ENCODE results near the gene OR1F1.
"Not testable (repeated sequence)": the region's sequence is repeated elsewhere in the genome, so short reads cannot be mapped to it uniquely, and the experiment has no call there.

Gene OR1F1

DNA sequence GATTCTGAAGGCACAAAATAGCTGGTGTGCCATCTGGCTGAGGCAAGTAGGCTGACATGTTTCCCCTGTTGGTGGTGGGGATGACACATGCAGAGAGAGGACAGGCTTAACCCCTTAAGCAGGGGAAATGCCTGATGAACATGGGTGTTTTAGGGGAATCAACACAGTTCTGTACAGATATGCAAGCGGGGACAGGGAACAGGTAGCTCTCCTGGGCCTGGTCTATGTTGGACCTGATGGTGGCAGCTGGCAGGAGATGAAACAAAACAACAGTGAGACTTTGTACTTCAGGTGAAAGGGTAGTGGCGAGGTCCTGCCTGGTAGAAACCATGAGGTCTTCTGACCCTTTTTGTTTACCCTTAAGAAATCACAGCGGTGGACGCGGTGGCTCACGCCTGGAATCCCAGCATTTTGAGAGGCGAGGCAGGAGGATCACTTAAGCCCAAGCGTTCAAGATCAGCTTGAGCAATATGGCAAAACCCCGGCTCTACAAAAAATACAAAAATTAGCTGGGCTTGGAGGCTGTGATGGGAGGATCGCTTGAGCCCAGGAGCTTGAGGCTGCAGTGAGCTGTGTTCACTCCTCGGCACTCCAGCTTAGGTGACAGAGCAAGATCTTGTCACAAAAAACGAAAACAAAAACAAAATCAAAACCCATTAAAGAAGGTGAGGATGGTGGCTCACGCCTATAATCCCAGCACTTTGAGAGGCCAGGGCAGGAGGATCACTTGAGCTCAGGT lies 10.5 kb downstream of the OR1F1 start:
- no peak for ATAC-seq

DNA sequence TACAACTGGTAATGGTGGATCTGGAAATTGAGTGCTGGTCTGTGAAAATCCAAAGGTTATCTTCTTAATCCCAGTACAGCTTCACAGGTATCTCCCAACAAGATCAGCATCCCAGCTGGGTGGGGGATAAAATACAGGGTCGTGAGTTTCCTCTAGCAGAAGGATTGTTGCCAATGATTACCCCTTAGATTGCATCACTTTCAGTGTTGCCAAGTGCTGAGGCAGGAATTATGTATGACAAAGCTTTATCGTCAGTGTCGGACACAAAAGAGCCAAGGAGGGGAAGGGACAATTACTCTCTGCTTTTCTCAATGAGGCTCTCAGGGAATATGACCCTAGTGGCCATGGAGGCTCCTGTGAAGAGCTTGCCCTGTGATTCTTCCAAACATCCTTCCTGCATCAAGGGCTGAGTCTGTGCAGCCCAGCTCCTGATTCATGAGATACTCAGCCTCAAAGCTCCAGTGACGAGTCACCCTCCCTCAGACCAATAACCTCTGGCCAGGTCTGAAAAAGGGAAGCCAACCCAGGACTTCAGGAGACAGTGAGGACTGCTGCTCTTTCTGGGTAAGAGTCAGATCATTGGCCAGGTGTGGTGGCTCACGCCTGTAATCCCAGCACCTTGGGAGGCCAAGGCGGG lies 15.0 kb downstream of the OR1F1 start:
- ATAC-seq: no peak

DNA sequence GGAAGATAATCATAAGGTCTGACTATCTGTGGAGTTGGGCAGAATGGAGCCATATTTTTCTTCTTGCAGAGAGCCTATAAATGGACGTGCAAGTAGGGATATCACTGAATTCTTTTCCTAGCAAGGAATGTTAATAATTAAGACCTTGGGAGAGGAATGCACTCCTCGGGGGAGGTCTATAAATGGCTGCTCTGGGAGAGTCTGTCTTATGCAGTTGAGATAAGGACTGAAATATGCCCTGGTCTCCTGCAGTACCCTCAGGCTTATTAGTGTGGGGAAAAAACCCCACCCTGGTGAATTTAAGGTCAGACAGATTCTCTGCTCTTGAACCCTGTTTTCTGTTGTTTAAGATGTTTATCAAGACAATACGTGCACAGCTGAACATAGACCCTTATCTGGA lies 17.9 kb downstream of the OR1F1 start:
- not testable (repeated sequence) for ATAC-seq

DNA sequence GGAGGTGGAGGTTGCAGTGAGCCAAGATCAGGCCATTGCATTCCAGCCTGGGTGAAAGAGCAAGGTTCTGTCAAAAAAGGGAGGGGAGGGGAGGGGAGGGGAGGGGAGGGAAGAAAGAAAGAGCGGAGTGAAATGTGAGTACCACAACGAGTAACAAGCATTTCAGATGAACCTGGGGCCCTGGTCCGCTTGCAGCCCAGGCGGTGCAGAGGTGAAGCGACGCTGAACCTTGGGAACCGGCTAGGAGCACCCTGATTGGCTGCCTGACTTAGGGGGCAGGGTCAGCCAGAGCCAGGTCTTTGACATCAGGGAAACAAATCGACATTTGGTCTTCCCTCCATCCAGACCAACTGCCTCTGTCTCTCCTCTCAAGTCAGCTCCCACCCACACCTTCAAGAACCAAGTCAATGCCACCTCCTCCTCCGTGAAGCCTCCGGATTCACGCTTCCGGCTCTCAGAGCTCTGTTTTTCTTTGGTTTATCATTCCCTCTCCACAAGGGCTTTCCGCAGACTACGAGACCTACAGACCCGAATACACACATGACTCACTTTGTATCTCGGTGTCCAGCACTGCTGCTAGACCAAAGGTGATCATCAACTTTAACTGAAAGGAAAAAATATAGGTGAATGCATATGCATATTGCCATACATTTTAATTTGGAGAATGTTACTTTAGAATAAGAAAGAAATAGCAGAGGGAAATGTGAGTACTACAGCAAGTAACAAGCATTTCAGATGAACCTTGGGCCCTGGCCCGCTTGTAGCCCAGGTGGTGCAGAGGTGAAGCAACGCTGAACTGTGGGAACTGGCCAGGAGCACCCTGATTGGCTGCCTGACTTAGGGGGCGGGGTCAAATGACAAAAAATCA lies 19.3 kb downstream of the OR1F1 start:
- no peak for ATAC-seq

DNA sequence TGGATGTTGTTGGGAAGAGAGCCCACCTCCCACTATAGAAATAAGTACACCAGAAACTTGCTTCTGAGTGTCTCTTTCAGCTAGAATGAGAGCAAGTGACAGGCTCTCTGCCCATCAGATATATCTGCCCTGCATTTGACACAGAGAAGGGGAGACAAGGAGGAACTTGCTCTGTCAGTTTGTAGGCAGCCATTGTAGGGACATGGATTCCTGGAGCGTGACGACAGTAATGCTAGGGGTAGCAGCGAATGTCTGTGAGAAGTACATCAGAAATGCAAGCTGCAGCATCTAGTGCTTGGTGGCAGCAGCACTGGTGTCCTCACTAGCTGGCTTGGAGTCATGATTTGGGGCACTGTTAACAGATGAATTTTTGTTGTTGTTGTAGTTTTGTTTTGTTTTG lies 24.0 kb downstream of the OR1F1 start:
- ATAC-seq: no peak

DNA sequence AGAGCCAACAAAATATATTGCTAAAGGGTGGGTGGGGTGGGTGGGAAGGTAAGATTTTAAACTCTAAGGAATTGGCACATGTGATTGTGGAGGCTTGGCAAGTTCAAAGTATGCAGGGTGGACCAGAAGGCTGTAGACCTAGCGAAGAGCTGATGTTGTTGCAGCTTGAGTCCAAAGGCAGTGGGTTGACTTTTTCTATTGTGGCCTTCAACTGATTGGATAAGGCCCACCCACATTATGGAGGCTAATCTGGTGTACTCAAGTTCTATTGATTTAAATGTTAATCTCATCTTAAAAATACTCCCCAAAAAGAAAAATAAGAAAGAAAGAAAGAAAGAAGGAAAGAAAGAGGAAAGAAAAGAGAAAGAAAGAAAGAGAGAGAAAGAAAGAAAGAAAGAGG lies 24.6 kb downstream of the OR1F1 start:
- no peak for ATAC-seq

DNA sequence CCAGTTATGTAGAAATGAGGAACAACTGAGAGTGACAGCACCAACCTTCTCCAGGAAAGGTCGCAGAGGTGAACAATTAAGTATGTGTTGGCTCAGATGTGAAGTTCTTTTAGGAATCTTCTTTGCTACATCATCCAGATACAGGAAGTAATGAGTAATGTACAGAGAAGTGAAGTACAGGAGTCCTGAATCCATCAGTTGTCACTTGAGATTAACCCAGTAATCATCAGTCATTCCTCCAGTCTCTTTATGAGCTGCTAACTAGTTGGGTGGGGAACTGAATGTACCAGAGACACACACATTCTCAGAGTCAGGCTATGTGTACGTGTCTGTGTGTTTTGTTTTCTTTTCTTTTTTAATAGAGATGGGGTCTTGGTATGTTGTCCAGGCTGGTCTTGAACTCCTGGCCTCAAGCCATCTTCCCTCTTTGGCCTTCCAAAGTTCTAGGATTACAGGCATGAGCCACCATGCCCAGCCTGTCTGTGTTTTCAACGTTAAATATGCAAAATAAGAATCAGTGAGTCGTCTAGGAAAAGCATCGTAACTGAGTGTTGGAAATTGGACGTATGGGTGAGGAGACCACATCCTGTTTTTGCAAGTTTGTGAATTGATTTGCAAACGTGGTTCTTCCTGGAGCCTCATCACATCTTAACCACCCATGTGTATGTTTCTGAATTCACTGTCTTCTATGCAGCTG lies 27.0 kb downstream of the OR1F1 start:
- peak; percentile 76 to 78 for ATAC-seq

DNA sequence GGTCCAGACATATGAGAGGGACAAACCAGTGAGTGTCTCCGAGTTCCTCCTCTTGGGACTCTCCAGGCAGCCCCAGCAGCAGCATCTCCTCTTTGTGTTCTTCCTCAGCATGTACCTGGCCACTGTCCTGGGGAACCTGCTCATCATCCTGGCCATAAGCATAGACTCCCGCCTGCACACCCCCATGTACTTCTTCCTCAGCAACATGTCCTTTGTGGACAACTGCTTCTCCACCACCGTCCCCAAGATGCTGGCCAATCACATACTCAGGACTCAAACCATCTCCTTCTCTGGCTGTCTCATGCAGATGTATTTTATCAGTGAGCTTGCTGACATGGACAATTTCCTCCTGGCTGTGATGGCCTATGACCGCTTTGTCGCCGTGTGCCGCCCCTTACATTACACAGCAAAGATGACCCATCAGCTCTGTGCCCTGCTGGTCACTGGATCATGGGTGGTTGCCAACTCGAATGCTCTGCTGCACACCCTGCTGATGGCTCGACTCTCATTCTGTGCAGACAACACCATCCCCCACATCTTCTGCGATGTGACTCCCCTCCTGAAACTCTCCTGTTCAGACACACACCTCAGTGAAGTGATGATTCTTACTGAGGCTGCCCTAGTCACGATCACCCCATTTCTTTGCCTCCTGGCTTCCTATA lies 27.7 kb downstream of the OR1F1 start:
- peak; percentile 39 to 50 for ATAC-seq

DNA sequence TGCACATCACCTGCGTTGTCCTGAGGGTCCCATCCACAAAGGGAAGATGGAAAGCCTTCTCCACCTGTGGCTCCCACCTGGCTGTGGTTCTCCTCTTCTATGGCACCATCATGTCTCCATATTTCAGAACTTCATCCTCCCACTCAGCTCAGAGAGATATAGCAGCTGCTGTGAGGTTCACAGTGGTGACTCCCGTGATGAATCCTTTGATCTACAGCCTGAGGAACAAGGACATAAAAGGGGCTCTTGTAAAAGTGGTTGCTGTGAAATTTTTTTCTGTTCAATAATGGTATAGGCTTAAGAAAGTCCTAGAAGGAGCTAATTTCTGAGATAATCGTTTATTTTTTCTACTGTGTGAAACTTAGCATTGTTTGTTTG lies 28.2 kb downstream of the OR1F1 start:
- peak in 1 of 2 donors; percentile 11 for ATAC-seq

DNA sequence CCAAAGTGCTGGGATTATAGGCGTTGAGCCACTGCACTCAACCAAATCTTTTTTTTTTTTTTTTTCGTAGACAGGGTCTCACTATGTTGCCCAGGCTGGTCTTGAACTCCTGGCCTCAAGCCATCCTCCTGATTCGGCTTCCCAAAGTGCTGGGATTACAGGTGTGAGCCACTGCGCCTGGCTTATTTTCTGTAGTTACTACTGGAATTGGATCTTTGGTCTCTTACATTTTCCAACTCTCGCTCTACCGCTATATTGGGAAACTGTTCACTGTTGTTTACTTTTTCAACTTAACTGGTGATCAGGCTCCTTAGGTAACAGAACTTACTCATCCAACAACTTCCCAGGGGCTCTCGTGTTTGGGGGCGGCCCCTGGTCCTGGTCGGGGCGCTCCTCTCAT lies 32.8 kb downstream of the OR1F1 start:
- ATAC-seq: no peak

DNA sequence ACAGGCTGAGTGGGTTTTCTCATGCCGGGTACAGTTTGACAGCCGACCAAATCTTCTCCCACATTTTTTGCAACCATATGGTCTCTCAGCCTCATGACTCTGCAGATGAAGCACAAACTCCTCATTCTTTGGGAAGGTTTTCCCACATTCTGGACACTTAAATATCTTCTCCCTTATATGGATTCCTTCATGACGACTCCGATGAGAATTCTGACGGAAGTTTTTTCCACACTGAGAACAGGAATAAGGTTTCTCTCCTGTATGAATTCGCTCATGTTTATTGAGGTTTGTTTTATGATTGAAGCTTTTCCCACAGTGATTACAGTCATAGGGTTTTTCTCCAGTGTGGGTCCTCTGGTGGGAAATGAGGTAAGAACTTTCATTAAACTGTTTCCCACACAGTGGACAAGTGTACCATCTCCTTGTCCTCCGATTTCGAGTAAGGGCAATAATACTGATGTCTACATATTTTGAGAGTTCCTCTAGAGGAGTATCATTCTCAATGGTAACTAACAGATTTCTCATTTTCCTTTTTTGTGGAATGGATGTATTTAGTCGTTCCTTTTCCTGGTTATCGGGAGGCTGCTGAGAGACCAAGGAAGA lies 36.0 kb downstream of the OR1F1 start:
- ATAC-seq: no peak

DNA sequence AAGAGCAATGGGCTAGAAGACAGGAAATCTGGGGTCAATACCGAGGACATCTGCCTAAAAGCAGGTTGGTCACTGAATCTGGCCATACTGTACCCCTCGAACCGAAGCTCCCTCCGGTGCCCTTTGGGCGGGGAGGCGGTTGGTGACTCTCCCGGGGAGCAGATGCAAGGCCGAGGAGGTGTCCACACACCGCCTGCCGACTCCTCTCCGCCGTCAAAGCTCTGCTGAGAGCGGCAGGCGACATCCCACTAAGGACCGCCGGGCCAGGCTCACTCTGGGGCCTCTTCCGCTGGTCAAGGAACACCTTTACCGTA lies 46.5 kb downstream of the OR1F1 start:
- peak in 1 of 2 donors; percentile 7 for ATAC-seq

DNA sequence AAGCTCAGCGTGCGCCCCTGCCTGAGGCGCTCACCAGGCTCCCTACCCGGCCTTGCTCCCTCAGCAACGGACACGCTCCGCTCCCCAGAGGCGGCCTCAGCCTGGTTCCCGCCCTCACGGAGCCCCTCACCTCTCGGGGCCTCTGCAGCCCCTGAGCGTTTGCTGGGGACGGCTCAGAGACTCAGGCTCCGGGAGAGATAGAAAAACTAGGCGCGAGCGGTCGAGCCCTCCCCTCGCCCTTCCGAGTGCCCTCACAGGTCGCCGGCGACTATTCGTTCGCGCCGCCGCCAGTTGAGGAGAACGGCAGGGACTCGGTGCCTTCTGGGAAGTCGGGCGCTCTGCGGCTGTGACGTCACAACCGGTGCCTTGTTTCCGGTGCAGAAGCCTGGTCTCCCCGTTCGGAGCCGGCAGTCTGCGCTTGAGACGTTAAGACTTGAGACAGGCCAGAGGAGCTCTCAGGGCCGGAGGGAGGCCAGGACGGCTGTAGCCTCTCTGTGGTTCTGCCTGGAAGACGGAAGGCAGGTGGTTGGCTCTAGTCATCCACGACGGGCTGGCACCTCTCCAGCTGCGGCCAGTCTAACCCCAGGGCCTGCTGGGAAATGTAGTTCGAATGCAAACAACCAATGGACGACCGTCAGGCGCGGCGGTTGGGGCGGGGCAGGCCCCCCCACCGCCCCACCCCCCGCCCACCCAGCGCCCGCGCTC lies 47.0 kb downstream of the OR1F1 start, which contains the start of gene ZNF200:
TSS of gene ZNF200 (minus strand) at position 302 of the 705 bp plus-strand sequence. CDS start 1,403 bp downstream, outside the sequence.
- peak; percentile 95 to 96 for ATAC-seq

DNA sequence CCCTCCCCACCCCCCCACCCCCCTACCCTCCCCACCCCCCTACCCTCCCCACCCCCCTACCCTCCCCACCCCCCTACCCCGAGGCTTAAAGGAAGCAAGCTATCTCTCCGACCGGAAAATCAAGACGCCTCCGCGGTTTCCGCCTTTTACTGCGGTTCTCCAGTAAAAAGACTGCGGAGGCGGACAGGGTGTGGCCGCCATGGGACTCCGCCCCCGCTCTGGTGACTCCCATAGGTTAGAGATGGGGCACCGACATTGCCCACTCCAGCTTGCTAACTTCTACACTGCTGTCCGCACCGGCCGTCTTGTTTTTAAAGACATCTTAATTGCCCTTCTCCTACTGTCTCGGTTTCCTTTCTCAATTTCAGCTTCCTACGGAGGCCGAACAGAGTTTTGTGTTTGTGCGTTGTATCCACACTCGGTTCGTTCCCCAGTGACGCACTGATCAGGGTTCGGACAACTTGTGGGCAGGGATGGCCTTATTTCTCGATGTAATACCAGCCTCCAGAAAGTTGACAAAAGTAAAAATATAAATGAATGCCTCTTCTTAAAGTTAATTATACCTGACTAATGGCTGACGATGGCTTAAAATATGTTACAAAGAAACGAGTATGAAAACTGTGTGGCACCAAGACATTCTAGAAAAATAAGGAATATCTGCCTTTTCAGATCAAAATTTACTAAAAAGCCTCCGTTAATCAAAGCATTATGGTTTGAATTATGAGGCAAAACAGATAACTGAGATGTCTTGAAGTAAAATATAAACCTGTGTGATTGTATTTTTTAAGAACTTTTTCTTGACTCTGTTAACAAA lies 48.1 kb downstream of the OR1F1 start:
- no peak for ATAC-seq

DNA sequence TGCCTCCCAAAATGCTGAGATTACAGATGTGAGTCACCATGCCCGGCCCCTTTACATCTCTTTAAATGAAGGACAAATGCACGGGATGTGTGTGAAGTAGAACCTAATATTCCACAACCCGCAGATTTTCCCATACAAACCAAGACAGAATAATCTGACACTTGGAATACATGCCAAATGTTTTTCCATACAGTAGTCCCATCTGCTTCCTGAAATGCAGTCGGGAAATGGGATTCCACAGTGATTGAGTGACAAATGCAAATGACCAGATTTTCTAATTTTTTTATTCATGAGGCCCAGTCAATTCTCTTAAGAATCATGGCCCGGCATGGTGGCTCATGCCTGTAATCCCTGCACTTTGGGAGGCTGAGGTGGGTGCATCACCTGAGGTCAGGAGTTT lies 53.8 kb downstream of the OR1F1 start:
- ATAC-seq: no peak

DNA sequence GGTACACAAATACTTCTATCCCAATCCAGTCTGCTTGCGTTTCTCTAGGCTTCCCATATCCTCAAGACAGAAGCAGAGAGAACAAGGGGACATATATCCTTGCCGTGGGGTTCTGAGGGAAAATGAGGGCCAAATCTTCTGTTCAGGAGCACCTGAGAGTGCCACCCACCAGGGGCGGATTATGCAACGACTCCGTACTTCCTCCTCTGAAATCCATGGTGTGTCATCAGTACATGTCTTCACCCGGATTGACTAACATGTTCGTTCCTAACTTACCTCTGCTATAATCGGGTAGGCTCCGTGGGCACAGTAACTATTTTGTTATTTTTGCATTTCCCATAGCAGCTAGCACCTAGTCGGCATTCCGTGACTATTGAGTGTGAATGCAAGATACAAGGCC lies 54.7 kb downstream of the OR1F1 start:
- ATAC-seq: no peak

DNA sequence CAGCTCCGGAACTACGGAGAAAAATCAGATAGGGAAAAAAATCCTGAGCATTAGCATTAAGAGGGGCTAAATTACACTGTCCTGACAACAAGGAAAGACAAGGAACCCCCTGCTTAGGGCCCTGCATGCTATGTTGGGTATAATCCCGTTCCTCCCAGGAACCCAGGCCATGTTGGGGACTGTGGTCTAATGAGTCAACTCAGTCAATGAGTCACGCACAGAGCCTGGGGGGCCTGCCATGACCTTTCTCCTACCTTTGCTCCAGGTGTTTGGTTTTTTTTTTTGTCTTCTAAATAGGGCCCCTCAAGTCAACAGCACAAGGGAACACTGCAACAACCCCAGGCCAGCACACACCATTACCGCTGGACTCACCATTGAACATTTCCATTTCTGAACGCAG lies 55.9 kb downstream of the OR1F1 start:
- ATAC-seq: no peak

DNA sequence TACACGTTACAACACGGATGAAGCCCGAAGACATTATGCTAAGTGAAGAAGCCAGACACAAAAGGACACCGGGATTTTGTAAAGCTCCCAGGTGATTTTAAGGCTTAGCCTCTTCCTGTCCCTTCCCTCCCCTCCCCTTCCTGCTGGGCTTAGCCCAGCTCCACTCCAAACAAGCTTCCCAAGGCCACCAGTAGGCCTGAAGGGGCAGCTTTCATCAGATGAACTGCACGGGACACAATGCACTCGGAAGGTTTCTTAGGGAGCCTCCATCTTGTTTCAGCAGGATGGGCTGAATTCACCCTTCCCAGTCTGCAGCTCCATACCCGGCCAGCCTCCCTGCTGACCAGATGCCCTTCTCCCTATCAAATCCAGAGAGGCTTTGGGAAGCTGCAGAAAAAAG lies 58.0 kb downstream of the OR1F1 start:
- ATAC-seq: no peak

DNA sequence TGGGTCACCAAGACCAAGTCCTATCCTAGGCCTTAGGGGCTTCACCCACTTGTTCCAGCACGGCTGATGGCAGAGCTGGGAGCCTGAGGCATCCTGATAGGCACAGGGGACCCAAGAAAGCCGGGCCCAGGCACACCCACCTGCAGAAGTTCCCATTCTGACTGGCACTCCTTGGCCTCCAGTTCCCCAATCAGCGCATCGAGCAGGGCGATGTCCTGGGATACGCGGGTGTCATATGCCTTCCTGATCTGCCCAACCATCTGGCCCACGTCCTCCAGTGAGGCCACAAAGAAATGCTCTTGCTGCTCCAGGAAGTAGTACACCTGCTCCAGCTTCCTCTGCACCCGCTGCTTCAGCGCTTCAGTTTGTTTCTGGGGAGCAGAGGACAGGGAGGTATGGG lies 58.9 kb downstream of the OR1F1 start:
- no peak for ATAC-seq

DNA sequence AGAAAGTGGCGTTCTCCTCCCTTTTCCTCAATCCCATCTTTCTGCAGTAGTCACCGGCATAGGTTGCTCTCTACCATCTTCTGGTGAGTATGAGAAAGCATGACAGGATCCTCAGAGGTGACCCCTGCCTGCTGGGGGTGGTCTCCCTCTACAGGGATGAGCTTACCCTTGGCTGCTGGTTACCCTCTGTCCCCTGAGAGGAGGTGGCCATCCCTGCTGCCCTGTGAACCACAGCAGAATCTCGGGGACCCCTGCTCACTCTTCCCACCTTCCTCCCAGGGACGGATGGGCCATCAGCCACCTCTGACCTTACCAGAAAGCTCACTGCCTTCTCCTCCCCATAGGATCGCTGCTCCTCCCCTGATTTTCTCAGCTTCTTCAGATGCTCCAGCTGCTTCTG lies 60.6 kb downstream of the OR1F1 start:
- no peak for ATAC-seq

DNA sequence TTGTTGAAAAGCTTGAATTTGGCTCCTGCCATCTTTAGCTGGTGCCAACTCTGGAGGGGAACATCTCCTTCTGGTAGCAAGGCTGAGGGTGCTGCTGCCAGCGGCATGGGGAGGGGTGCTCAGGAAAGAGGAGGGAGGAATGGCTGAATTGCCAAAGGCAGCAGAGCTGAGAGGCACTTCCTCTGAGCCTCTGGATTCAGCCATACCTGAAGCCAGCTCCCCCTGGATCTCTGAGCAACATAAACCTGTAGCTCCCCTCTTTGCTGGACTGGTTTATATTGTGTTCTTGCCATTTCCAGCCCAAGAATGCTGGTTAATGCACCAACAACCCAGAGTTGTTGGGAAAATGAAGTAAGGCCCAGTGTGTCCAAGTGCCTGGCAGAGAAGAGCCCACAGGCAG lies 61.0 kb downstream of the OR1F1 start:
- ATAC-seq: no peak
